Measurements from ENCODE around the gene LRFN3.
"Not testable (repeated sequence)": the region's sequence is repeated elsewhere in the genome, so short reads cannot be mapped to it uniquely, and the experiment has no call there.

Gene LRFN3

GRCh38 chr19:35939307-35940077 is 3.3 kb downstream of the LRFN3 start:
- no peak for DNase-seq

- DNase-seq = no peak
These were observed 4.1 kb downstream of the LRFN3 start for GRCh38 chr19:35940078-35940775.

GRCh38 chr19:35940839-35941238 is 4.7 kb downstream of the LRFN3 start:
- DNase-seq = no peak

- DNase-seq = no peak
These were observed 6.1 kb downstream of the LRFN3 start for GRCh38 chr19:35942235-35942634.

- no peak for DNase-seq
These were observed 7.4 kb downstream of the LRFN3 start for GRCh38 chr19:35943321-35944301.

GRCh38 chr19:35944556-35944955 is 8.4 kb downstream of the LRFN3 start:
- no peak for DNase-seq

- no peak for DNase-seq
These were observed 9.1 kb downstream of the LRFN3 start for GRCh38 chr19:35945121-35945790.

GRCh38 chr19:35946203-35946602 is 10.0 kb downstream of the LRFN3 start:
- no peak for DNase-seq

GRCh38 chr19:35949131-35949530 is 13.0 kb downstream of the LRFN3 start:
- no peak for DNase-seq

- no peak for DNase-seq
These were observed 19.9 kb downstream of the LRFN3 start for GRCh38 chr19:35955881-35956634.

GRCh38 chr19:35957411-35957810 is 21.2 kb downstream of the LRFN3 start:
- DNase-seq = not testable (repeated sequence)

- DNase-seq = no peak
These were observed 22.5 kb downstream of the LRFN3 start for GRCh38 chr19:35958660-35959039.

- DNase-seq = no peak
These were observed 23.1 kb downstream of the LRFN3 start for GRCh38 chr19:35959040-35959967.

- DNase-seq = no peak
These were observed 23.8 kb downstream of the LRFN3 start for GRCh38 chr19:35959968-35960320.

GRCh38 chr19:35960432-35960972 is 24.3 kb downstream of the LRFN3 start:
- DNase-seq = no peak

- DNase-seq = no peak
These were observed 27.3 kb downstream of the LRFN3 start for GRCh38 chr19:35963514-35963913.

GRCh38 chr19:35966771-35967170 is 30.6 kb downstream of the LRFN3 start:
- no peak for DNase-seq

- no peak for DNase-seq
These were observed 37.3 kb downstream of the LRFN3 start for GRCh38 chr19:35973487-35973886.

- DNase-seq = no peak
These were observed 39.5 kb downstream of the LRFN3 start for GRCh38 chr19:35975608-35976214.
